A673 (cell line): ENCODE results near the gene UCHL1. TPM values are rescaled to one million over a fixed set of nuclear protein-coding genes. Genes with fewer than 3 reads are reported as not detected.
"Not testable (repeated sequence)": the region's sequence is repeated elsewhere in the genome, so short reads cannot be mapped to it uniquely, and the experiment has no call there.

Experiments used
- BruUV-seq: library from RNA; stranded (reverse); fragments of 400-500 nt; replicated peaks from 2 replicates; lab custom pipeline; 2021; lab: Mats Ljungman, UMichigan
- CTCF ChIA-PET: fragments of 300-600 bp; sonication (Branson Sonifier 250); formaldehyde crosslinking; loops from one replicate; lab custom pipeline; 2022; ENCODE audit warnings: antibody characterized with exemption; lab: Charles Lee
- POLR2A ChIA-PET: fragments of 300-600 bp; sonication (Branson Sonifier 250); formaldehyde crosslinking; loops from one replicate; lab custom pipeline; 2022; ENCODE audit warnings: antibody characterized with exemption; ENCODE audit not compliant: low non-redundant PET; lab: Charles Lee
- DNase-seq: peaks from one replicate; pipeline ENCODE4 v3.0.0-alpha.2; 2015; ENCODE audit warnings: low spot score
- H3K27ac ChIP-seq: fragments of 200-600 bp; sonication (generic); 2 replicates; pipeline ENCODE4 v1.5.1; 2016; ENCODE audit warnings: mixed run types, low read depth, mild to moderate bottlenecking, mixed read lengths, antibody characterized with exemption, low read length; ENCODE audit not compliant: poor library complexity, severe bottlenecking
- H3K27me3 ChIP-seq: fragments of 200-600 bp; sonication (generic); replicated peaks from 2 replicates; pipeline ENCODE4 v1.6.1; 2017; ENCODE audit warnings: mixed run types, low read depth, mild to moderate bottlenecking, mixed read lengths, antibody characterized with exemption, low read length; ENCODE audit not compliant: insufficient read depth, poor library complexity
- H3K36me3 ChIP-seq: fragments of 200-600 bp; sonication (generic); 2 replicates; pipeline ENCODE4 v1.6.1; 2016; ENCODE audit warnings: mixed run types, mild to moderate bottlenecking, mixed read lengths, antibody characterized with exemption, low read length; ENCODE audit not compliant: insufficient read depth, poor library complexity, severe bottlenecking
- H3K4me1 ChIP-seq: fragments of 200-600 bp; sonication (generic); 2 replicates; pipeline ENCODE4 v1.6.1; 2017; ENCODE audit warnings: mixed run types, mild to moderate bottlenecking, mixed read lengths, antibody characterized with exemption, low read length; ENCODE audit not compliant: insufficient read depth, poor library complexity, severe bottlenecking
- H3K4me3 ChIP-seq: fragments of 200-600 bp; sonication (generic); 2 replicates; pipeline ENCODE4 v1.5.1; 2016; ENCODE audit warnings: low read depth, mixed run types, mild to moderate bottlenecking, mixed read lengths, low read length; ENCODE audit not compliant: poor library complexity, severe bottlenecking
- H3K9me3 ChIP-seq: fragments of 200-600 bp; sonication (generic); 2 replicates; pipeline ENCODE4 v1.6.1; 2016; ENCODE audit warnings: mixed run types, low read depth, mild to moderate bottlenecking, mixed read lengths, antibody characterized with exemption, low read length; ENCODE audit not compliant: poor library complexity, severe bottlenecking
- CTCF ChIP-seq: fragments of 300-800, 200-600 bp; sonication (generic); conservative IDR thresholded peaks from 2 replicates; pipeline ENCODE4 v1.5.1; 2017; ENCODE audit warnings: low read depth, mild to moderate bottlenecking, antibody characterized with exemption, low read length, moderate library complexity, mixed read lengths
- EZH2 ChIP-seq: fragments of 200-600 bp; sonication (generic); IDR thresholded peaks from 2 replicates; pipeline ENCODE4 v1.6.1; 2017; ENCODE audit warnings: borderline replicate concordance, low read depth, mild to moderate bottlenecking, mixed read lengths, antibody characterized with exemption, low read length; ENCODE audit not compliant: poor library complexity, severe bottlenecking
- intact Hi-C: fragments of 100-400 bp; cut with micrococcal nuclease; formaldehyde crosslinking; loops from one replicate; pipeline ENCODE4 v1.10.0; 2022; ENCODE audit not compliant: unreplicated experiment
- total RNA-seq: library from RNA; stranded (reverse); gene quantifications from 2 replicates; pipeline ENCODE4 v1.2.3, GENCODE V29; 2021

The UCHL1 gene
- total RNA-seq, 1 experiment from 2014 or later, result 959 TPM

GRCh38 chr4:41307638-41308037 is 50.9 kb downstream of the UCHL1 start:
- intact Hi-C loops, result no loop called here
- no peak for DNase-seq
- H3K4me1 ChIP-seq, result no peaks in the 10 kb centered on the region
- no peak overlapping the region for H3K27ac ChIP-seq
- TF ChIP-seq EZH2 (no peak), CTCF (no peak)
- H3K9me3 ChIP-seq, result no peaks in the 10 kb centered on the region
- H3K27me3 ChIP-seq, result no peaks in the 10 kb centered on the region
- ChIA-PET CTCF (no interaction called here), POLR2A (no interaction called here)
- no TSS peak for BruUV-seq
- H3K4me3 ChIP-seq, result no peak overlapping the region
- H3K36me3 ChIP-seq, result no peaks in the 10 kb centered on the region

GRCh38 chr4:41308398-41308797 is 51.7 kb downstream of the UCHL1 start:
- Histone ChIP-seq H3K9me3 (no peaks in the 10 kb centered on the region), H3K27ac (no peak overlapping the region), H3K4me3 (no peak overlapping the region), H3K27me3 (no peaks in the 10 kb centered on the region), H3K36me3 (no peaks in the 10 kb centered on the region), H3K4me1 (no peaks in the 10 kb centered on the region)
- intact Hi-C loops, result no loop called here
- no peak for TF ChIP-seq CTCF
- TF ChIP-seq EZH2, result no peak
- no peak for DNase-seq
- BruUV-seq, result no TSS peak
- ChIA-PET CTCF (no interaction called here), POLR2A (no interaction called here)

GRCh38 chr4:41315426-41315825 is 58.7 kb downstream of the UCHL1 start:
- H3K27ac ChIP-seq, DNase-seq, POLR2A ChIA-PET, CTCF ChIA-PET, H3K27me3 ChIP-seq, H3K9me3 ChIP-seq, H3K4me3 ChIP-seq, H3K4me1 ChIP-seq, H3K36me3 ChIP-seq, intact Hi-C loops, BruUV-seq: not testable (repeated sequence)

- Histone ChIP-seq H3K9me3 (no peaks in the 10 kb centered on the region), H3K4me1 (no peaks in the 10 kb centered on the region), H3K4me3 (no peak overlapping the region), H3K27ac (no peak overlapping the region), H3K36me3 (no peaks in the 10 kb centered on the region), H3K27me3 (peaks cover 4% of the 10 kb centered on the region)
- no TSS peak for BruUV-seq
- intact Hi-C loops, result no loop called here
- TF ChIP-seq CTCF (no peak), EZH2 (no peak)
- no peak for DNase-seq
- ChIA-PET CTCF (no interaction called here), POLR2A (no interaction called here)
Observed at GRCh38 chr4:41315862-41316261, 59.1 kb downstream of the UCHL1 start.

Other genes with a start within 250 kb of the UCHL1 start
- gene APBB2, start 42.4 kb upstream of the UCHL1 start, total RNA-seq, result 10.3 and 17.6 TPM in 2 replicates